Occipital lobe (tissue), 2 donors: ENCODE measurements around the gene PLXDC2. TPM values are rescaled to one million over a fixed set of nuclear protein-coding genes. Genes with fewer than 3 reads are reported as not detected.

ENCODE experiments used
- DNase-seq: peaks from one replicate; lab custom pipeline; 2025; lab: John Stamatoyannopoulos, UW
- total RNA-seq: library from RNA; depleted of rRNA; stranded (reverse); fragments of >200 nt; gene quantifications from one replicate; pipeline ENCODE4 v1.2.3, GENCODE V29; 2014

PLXDC2 gene
- total RNA-seq, 1 donor from 2014 or later = 12.5 TPM

GRCh38 chr10:19815731-19816410 is 361 bp upstream of the PLXDC2 start:
- DNase-seq = peak; percentile 61

- peak; percentile 32 for DNase-seq
These were observed 1.1 kb downstream of the PLXDC2 start for GRCh38 chr10:19817231-19817933.

- no peak for DNase-seq
These were observed 2.6 kb downstream of the PLXDC2 start for GRCh38 chr10:19818876-19819275.

- DNase-seq = no peak
These were observed 3.3 kb downstream of the PLXDC2 start for GRCh38 chr10:19819419-19820033.

- DNase-seq = no peak
These were observed 8.4 kb downstream of the PLXDC2 start for GRCh38 chr10:19824381-19825342.

- no peak for DNase-seq
These were observed 9.5 kb downstream of the PLXDC2 start for GRCh38 chr10:19825700-19826099.

GRCh38 chr10:19826712-19827111 is 10.5 kb downstream of the PLXDC2 start:
- no peak for DNase-seq

- no peak for DNase-seq
These were observed 12.2 kb downstream of the PLXDC2 start for GRCh38 chr10:19828278-19829049.

GRCh38 chr10:19832699-19833098 is 16.5 kb downstream of the PLXDC2 start:
- no peak for DNase-seq

GRCh38 chr10:19833170-19833824 is 17.1 kb downstream of the PLXDC2 start:
- DNase-seq = no peak

GRCh38 chr10:19835952-19836351 is 19.7 kb downstream of the PLXDC2 start:
- DNase-seq = no peak

- DNase-seq = no peak
These were observed 22.9 kb downstream of the PLXDC2 start for GRCh38 chr10:19839090-19839489.

GRCh38 chr10:19839552-19839951 is 23.3 kb downstream of the PLXDC2 start:
- no peak for DNase-seq

GRCh38 chr10:19840776-19841175 is 24.5 kb downstream of the PLXDC2 start:
- no peak for DNase-seq

- no peak for DNase-seq
These were observed 27.3 kb downstream of the PLXDC2 start for GRCh38 chr10:19843487-19843886.

- DNase-seq = no peak
These were observed 29.5 kb downstream of the PLXDC2 start for GRCh38 chr10:19845503-19846368.

- DNase-seq = no peak
These were observed 31.1 kb downstream of the PLXDC2 start for GRCh38 chr10:19847321-19847720.

- no peak for DNase-seq
These were observed 32.2 kb downstream of the PLXDC2 start for GRCh38 chr10:19848226-19848985.
